Uterus (tissue), 2 donors: ENCODE measurements around the gene NCR2.

Experiments
- POLR2A ChIP-seq, 2 donors: fragments of 450-650 bp; IDR thresholded peaks; one replicate each; pipeline ENCODE4 v1.6.1; 2016; ENCODE audit warnings: antibody characterized with exemption in 2 of 2, mild to moderate bottlenecking in 1 of 2, moderate library complexity in 1 of 2
- TF ChIP-seq, protein P1 (sequence below), 4 experiments: fragments of 200-600 bp in 2 of 4; fragments of 450-650 bp in 2 of 4; sonication (generic) in 2 of 4; IDR thresholded peaks; one replicate each; pipeline ENCODE4 v1.5.1; 2016 to 2019; ENCODE audit warnings: antibody characterized with exemption in 4 of 4, mild to moderate bottlenecking in 2 of 4, moderate library complexity in 1 of 4

DNA sequence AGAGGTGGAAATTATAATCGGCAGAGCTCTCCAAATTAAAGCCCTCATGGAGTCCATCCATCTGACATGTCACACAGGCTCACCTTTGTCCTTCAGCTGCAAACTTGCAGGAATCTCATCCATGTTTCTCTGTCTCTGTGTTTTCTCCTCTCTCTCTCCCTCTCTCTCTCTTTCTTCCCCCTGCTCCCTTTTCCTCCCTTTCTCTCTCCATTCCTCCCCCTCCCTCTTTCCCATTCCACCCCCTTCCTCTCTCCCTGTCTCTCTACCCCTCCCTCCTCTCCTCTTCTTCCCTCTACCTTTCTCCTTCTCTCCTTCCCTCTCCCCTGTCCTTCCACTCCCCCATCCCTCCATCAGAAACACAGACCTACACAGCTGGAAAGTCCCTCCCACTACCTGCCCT is 6.8 kb downstream of the NCR2 start:
- TF ChIP-seq, protein P1, sequence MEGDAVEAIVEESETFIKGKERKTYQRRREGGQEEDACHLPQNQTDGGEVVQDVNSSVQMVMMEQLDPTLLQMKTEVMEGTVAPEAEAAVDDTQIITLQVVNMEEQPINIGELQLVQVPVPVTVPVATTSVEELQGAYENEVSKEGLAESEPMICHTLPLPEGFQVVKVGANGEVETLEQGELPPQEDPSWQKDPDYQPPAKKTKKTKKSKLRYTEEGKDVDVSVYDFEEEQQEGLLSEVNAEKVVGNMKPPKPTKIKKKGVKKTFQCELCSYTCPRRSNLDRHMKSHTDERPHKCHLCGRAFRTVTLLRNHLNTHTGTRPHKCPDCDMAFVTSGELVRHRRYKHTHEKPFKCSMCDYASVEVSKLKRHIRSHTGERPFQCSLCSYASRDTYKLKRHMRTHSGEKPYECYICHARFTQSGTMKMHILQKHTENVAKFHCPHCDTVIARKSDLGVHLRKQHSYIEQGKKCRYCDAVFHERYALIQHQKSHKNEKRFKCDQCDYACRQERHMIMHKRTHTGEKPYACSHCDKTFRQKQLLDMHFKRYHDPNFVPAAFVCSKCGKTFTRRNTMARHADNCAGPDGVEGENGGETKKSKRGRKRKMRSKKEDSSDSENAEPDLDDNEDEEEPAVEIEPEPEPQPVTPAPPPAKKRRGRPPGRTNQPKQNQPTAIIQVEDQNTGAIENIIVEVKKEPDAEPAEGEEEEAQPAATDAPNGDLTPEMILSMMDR (IDR thresholded peaks at IDR 0.05) = no peak
- TF ChIP-seq POLR2A (IDR thresholded peaks at IDR 0.05) = no peak
